ENCODE results near the gene AQP10.
"Not testable (repeated sequence)": the region's sequence is repeated elsewhere in the genome, so short reads cannot be mapped to it uniquely, and the experiment has no call there.

The AQP10 gene

GRCh38 chr1:154360288-154360687, 39.4 kb downstream of the AQP10 start:
- TF ChIP-seq, protein P1, sequence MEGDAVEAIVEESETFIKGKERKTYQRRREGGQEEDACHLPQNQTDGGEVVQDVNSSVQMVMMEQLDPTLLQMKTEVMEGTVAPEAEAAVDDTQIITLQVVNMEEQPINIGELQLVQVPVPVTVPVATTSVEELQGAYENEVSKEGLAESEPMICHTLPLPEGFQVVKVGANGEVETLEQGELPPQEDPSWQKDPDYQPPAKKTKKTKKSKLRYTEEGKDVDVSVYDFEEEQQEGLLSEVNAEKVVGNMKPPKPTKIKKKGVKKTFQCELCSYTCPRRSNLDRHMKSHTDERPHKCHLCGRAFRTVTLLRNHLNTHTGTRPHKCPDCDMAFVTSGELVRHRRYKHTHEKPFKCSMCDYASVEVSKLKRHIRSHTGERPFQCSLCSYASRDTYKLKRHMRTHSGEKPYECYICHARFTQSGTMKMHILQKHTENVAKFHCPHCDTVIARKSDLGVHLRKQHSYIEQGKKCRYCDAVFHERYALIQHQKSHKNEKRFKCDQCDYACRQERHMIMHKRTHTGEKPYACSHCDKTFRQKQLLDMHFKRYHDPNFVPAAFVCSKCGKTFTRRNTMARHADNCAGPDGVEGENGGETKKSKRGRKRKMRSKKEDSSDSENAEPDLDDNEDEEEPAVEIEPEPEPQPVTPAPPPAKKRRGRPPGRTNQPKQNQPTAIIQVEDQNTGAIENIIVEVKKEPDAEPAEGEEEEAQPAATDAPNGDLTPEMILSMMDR (conservative IDR thresholded peaks at IDR 0.05; ENCODE audit: low read depth, low read length), result no peak
- no peak for DNase-seq (ENCODE audit: low read depth)
- H3K4me3 ChIP-seq (ENCODE audit: low read length), result no peak overlapping the region

GRCh38 chr1:154360881-154361280, 40.0 kb downstream of the AQP10 start:
- not testable (repeated sequence) for DNase-seq (ENCODE audit: low read depth); H3K4me3 ChIP-seq (ENCODE audit: low read length)

DNA sequence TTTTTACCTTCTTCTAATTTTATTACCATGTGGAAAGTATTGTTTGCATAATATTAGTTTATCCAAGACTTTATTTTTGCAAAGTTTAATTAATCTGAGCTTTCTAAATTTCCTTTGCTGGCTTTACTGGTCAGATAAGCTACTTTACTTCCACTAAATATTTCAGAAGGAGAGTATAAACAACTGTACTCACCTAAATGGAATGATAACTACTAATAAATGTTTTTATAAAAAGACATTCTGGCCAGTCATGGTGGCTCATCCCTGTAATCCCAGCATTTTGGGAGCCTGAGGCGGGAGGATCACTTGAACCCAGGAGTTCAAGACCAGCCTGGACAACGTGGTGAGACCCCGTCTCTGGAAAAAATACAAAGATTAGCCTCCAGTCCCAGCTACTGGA, 40.5 kb downstream of the AQP10 start:
- TF ChIP-seq, protein P1 (conservative IDR thresholded peaks at IDR 0.05; ENCODE audit: low read depth, low read length), result no peak
- DNase-seq (ENCODE audit: low read depth), result no peak
- H3K4me3 ChIP-seq (ENCODE audit: low read length), result no peak overlapping the region

- TF ChIP-seq, protein P1 (conservative IDR thresholded peaks at IDR 0.05; ENCODE audit: low read depth, low read length), result no peak
- H3K4me3 ChIP-seq (ENCODE audit: low read length), result no peak overlapping the region
- no peak for DNase-seq (ENCODE audit: low read depth)
Measured at GRCh38 chr1:154371436-154371835, 50.5 kb downstream of the AQP10 start.

DNA sequence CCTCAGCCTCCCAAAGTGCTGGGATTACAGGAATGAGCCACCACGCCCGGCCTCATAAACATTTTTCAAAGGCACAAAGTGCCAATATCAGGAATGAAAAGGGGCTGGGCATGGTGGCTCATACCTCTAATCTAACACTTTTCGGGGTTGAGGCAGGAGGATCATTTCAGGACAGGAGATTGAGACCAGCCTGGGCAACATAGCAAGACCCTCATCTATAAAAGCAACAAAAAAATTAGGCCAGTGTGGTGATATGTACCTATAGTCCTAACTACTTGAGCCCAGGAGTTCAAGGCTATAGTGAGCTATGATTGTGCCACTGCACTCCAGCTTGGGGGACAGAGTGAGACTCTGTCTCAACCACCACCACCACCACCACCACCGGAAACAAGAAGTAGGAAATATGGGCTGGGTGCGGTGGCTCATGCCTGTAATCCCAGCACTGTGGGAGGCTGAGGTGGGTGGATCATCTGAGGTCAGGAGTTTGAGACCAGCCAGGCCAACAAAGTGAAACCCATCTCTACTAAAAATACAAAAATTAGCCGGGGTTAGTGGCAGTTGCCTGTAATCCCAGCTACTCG, 53.0 kb downstream of the AQP10 start:
- DNase-seq (ENCODE audit: low read depth); H3K4me3 ChIP-seq (ENCODE audit: low read length): not testable (repeated sequence)

Measured in retinal pigment epithelial cell (primary cell).